Measurements from ENCODE around the gene SASS6. TPM values are rescaled to one million over a fixed set of nuclear protein-coding genes. Genes with fewer than 3 reads are reported as not detected.

The SASS6 gene, protein sequence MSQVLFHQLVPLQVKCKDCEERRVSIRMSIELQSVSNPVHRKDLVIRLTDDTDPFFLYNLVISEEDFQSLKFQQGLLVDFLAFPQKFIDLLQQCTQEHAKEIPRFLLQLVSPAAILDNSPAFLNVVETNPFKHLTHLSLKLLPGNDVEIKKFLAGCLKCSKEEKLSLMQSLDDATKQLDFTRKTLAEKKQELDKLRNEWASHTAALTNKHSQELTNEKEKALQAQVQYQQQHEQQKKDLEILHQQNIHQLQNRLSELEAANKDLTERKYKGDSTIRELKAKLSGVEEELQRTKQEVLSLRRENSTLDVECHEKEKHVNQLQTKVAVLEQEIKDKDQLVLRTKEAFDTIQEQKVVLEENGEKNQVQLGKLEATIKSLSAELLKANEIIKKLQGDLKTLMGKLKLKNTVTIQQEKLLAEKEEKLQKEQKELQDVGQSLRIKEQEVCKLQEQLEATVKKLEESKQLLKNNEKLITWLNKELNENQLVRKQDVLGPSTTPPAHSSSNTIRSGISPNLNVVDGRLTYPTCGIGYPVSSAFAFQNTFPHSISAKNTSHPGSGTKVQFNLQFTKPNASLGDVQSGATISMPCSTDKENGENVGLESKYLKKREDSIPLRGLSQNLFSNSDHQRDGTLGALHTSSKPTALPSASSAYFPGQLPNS
- 1.1 and 1.5 TPM in 2 replicates for total RNA-seq

DNA sequence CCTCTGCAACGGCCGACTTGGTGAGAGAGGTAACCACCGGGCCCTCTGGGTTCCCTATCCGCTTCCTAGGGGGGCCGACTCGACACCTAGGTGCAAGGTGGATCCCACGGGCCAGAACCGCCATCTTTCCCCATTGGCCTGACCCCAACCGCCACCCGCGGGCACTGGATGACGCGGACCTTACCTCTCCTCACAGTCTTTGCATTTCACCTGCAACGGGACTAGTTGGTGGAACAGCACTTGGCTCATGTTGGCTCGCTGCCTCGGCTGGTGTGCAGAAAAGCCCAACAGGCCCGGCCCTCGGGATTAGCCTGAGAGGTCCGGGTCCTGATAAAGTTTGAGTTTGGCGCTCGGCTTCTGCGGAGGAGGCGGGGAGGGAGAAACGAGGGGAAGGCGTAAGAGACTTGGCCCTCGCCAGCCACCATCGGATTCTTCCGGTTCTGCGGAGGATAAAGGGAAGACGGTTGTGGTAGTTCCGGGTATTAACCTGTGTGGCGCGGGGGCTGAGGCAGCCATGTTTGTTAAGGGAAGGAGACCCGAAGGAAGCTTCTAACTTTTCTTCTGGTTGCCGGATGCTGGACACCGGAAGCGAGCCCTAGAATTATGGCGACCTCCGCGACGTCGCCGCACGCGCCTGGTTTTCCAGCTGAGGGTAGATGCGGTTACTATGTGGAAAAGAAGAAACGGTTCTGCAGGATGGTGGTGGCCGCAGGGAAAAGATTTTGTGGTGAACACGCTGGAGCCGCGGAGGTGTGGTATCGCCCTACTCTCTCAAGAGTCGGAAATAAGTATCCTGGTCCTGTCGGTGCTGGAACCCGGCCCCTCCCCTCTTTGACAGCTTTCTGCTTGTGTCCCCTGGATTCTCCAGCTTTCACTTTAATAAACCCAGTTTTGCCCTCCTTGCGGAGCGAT is at the start of gene SASS6, which contains the start of gene TRMT13:
TSS of gene SASS6 (minus strand) at position 365 of the 912 bp plus-strand sequence. CDS start at position 249, 116 bp downstream.
TSS of gene TRMT13 (plus strand) at position 598 of the 912 bp plus-strand sequence. CDS start at position 604, 6 bp downstream.

DNA sequence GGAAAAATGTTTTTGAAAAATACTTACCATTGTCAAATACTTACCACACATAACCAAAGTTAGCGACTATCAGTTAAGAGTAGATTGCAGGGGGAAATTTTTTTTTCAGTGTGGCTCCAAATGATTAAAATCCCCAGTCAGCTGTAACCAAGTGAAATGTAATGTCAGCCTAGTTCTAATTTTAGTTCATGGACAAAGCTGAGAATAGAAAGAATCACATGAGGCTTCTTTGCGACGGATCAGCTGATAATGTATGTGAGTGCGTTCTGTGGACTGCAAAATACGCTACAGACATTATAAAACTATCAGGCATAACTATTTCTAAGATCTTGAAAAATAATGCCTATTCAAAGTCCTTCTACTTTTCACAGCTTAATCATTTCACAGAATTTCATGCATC is 45.4 kb upstream of the SASS6 start, which contains the start of gene LRRC39:
TSS of gene LRRC39 (minus strand) at position 166 of the 400 bp plus-strand sequence. CDS start 9,740 bp downstream, outside the sequence.

Other genes with a start within 250 kb of the SASS6 start
- gene SLC35A3, start 162.9 kb downstream of the SASS6 start, total RNA-seq, result 15.2 and 22.3 TPM in 2 replicates
- gene TRMT13, start 233 bp upstream of the SASS6 start, total RNA-seq, result 7.7 and 14.3 TPM in 2 replicates
- 0.37 TPM in 1 of 2 replicates, not detected in the other for gene LRRC39, start 45.3 kb upstream of the SASS6 start, total RNA-seq
- gene DBT, start 116.9 kb upstream of the SASS6 start, total RNA-seq, result 7.2 and 9.8 TPM in 2 replicates
- gene RTCA, start 133.3 kb upstream of the SASS6 start, total RNA-seq, result 21.0 and 26.8 TPM in 2 replicates
- 2.3 and 4.8 TPM in 2 replicates for gene CDC14A, start 219.6 kb upstream of the SASS6 start, total RNA-seq